Measurements from ENCODE around the gene YIPF4. TPM values are rescaled to one million over a fixed set of nuclear protein-coding genes. Genes with fewer than 3 reads are reported as not detected.
"Not testable (repeated sequence)": the region's sequence is repeated elsewhere in the genome, so short reads cannot be mapped to it uniquely, and the experiment has no call there.

YIPF4 gene
- total RNA-seq, 4 donors from 2014 or later: 14.7 to 29.9 (median 19.7) TPM

DNA sequence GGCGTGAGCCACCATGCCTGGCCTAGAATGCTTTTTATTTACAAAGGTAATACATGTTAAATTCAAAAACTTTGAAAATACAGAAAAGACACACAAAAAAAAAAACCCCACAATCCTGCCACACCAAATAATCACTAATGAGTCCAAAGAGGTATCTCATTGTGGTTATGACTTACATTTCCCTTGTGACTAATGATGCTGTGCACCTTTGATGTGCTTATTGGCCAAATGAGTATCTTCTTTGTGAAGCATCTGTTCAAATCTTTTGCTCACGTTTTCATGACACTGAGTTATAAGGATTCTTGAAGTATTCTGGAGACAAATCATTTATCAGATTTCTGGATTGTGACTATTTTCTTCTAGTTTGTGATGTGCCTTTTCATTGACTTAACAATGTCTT is 6.6 kb upstream of the YIPF4 start:
- WGBS, 2 donors: 65 to 83% methylated on average over 2 of the region's 2 CpGs
- TF ChIP-seq, protein P1, sequence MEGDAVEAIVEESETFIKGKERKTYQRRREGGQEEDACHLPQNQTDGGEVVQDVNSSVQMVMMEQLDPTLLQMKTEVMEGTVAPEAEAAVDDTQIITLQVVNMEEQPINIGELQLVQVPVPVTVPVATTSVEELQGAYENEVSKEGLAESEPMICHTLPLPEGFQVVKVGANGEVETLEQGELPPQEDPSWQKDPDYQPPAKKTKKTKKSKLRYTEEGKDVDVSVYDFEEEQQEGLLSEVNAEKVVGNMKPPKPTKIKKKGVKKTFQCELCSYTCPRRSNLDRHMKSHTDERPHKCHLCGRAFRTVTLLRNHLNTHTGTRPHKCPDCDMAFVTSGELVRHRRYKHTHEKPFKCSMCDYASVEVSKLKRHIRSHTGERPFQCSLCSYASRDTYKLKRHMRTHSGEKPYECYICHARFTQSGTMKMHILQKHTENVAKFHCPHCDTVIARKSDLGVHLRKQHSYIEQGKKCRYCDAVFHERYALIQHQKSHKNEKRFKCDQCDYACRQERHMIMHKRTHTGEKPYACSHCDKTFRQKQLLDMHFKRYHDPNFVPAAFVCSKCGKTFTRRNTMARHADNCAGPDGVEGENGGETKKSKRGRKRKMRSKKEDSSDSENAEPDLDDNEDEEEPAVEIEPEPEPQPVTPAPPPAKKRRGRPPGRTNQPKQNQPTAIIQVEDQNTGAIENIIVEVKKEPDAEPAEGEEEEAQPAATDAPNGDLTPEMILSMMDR (IDR thresholded peaks at IDR 0.05): no peak
- no peak for TF ChIP-seq POLR2A (IDR thresholded peaks at IDR 0.05)

DNA sequence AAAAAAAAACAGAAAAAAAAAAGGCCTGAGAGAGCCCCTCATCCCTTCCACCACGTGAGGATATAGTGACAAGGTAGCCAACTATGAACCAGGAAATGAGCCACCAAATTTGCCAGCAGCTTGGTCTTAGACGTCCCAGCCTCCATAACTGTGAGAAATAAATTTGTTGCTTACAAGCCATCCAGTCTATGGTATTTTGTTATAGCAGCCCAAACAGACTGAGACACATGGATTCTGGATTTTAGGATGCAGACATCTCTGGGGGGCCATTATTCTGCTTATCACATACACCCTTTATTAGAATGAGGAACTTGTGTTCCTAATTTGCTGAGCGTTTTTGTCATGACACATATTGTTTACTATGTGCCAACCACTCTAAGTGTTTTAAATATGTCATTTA is 5.4 kb upstream of the YIPF4 start:
- DNase-seq (ENCODE audit: low spot score in 2 of 2): no peak
- intact Hi-C loops (cut with DNase I; ENCODE audit: low total_unique reads): no loop called here
- WGBS, 2 donors: 47 to 51% methylated on average over 3 of the region's 3 CpGs
- no peak overlapping the region for H3K4me3 ChIP-seq (ENCODE audit: low read depth, poor library complexity, severe bottlenecking)
- no peak for TF ChIP-seq POLR2A (IDR thresholded peaks at IDR 0.05)
- TF ChIP-seq, protein P1 (IDR thresholded peaks at IDR 0.05): no peak

More for the DNA sequence above, 6.6 kb upstream of the YIPF4 start:
- H3K4me3 ChIP-seq (ENCODE audit: low read depth, poor library complexity, severe bottlenecking): no peak overlapping the region
- intact Hi-C loops (cut with DNase I; ENCODE audit: low total_unique reads): no loop called here
- DNase-seq (ENCODE audit: low spot score in 2 of 2): no peak

DNA sequence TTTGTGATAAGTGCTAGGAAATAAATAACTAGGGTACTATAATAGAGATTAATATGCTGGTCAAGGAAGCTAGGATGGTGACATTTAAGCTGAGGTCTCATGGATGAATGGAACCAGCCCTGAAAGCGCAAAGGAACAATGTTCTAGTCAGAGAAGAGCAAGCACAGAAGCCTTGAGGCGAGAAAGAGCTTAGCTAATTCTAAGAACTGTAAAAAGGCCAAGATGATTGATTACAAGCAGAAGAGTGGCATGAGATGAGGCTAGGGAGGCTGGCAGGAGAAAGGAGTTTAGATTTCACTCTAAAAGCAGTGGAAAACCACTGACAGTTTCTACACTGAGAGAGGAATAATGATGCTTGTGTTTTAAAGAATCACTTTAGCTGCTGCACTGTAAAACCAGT is 3.4 kb upstream of the YIPF4 start:
- H3K4me3 ChIP-seq (ENCODE audit: low read depth, poor library complexity, severe bottlenecking): no peak overlapping the region
- no peak for DNase-seq (ENCODE audit: low spot score in 2 of 2)

GRCh38 chr2:32275790-32276189 is 1.9 kb upstream of the YIPF4 start:
- H3K4me3 ChIP-seq (ENCODE audit: low read depth, poor library complexity, severe bottlenecking); intact Hi-C loops (cut with DNase I; ENCODE audit: low total_unique reads); DNase-seq (ENCODE audit: low spot score in 2 of 2): not testable (repeated sequence)
- 89 to 93% methylated on average over 7 of the region's 7 CpGs for WGBS, 2 donors

More for the DNA sequence above, 3.4 kb upstream of the YIPF4 start:
- 62 to 69% methylated on average over 2 of the region's 2 CpGs for WGBS, 2 donors
- intact Hi-C loops (cut with DNase I; ENCODE audit: low total_unique reads): no loop called here
- TF ChIP-seq, protein P1 (IDR thresholded peaks at IDR 0.05): no peak
- no peak for TF ChIP-seq POLR2A (IDR thresholded peaks at IDR 0.05)

DNA sequence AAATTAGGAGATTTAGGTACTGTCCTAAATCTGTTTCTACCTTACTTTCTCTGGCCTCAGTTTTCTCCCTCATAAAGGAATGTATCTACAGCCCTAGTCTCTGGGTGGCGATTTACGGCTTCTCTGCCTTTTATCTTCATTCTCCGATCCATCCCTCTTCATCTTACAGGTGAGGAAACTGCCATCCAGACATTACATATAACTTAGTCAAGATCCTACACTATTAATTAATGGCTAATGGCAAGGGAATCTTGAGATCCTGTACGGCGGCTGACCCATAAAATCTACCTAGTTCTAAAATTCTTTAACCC is 386 bp upstream of the YIPF4 start:
- 67 to 71% methylated on average over 5 of the region's 5 CpGs for WGBS, 2 donors
- TF ChIP-seq POLR2A (IDR thresholded peaks at IDR 0.05): no peak
- TF ChIP-seq, protein P1 (IDR thresholded peaks at IDR 0.05): no peak

DNA sequence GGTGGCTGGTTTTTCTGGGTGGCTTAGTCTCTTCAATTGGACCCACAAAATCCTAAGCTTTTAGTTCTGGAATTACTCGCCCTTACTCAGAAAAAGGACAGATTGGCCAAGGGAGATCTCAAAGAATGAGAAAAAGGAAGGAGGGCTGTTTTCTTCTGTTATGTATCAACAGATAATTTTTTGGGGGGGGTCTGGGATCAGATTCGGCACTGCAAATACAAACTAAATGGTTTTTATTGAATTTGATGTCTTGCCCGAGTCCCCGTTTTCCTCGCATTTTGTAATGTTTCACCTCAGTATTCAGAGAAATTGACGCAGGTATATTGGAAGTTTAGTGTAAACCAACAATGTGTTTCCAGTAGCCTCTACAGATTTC is 762 bp downstream of the YIPF4 start:
- WGBS, 2 donors: 11 to 12% methylated on average over 6 of the region's 6 CpGs
- peak overlapping the region; percentile 100 for H3K4me3 ChIP-seq (ENCODE audit: low read depth, poor library complexity, severe bottlenecking)
- intact Hi-C loops (cut with DNase I; ENCODE audit: low total_unique reads): no loop called here
- TF ChIP-seq, protein P1 (IDR thresholded peaks at IDR 0.05): no peak
- TF ChIP-seq POLR2A (IDR thresholded peaks at IDR 0.05): no peak
- DNase-seq (ENCODE audit: low spot score in 2 of 2): no peak

More for the DNA sequence above, 386 bp upstream of the YIPF4 start:
- peak overlapping the region; percentile 100 for H3K4me3 ChIP-seq (ENCODE audit: low read depth, poor library complexity, severe bottlenecking)
- intact Hi-C loops (cut with DNase I; ENCODE audit: low total_unique reads): no loop called here
- no peak for DNase-seq (ENCODE audit: low spot score in 2 of 2)
